K562 (cell line): ENCODE data around the gene IARS2. TPM values are rescaled to one million over a fixed set of nuclear protein-coding genes. Genes with fewer than 3 reads are reported as not detected.
A peak's percentile ranks its signal among the peaks of the same experiment; 100 is the strongest.

Source experiments
- ATAC-seq: fragments of 200-7000 bp; cut with Tn5 transposase; 3 replicates; pipeline ENCODE4 v1.9.1; 2020; ENCODE audit warnings: moderate library complexity
- BruUV-seq: library from RNA; stranded (reverse); fragments of 400-500 nt; replicated peaks from 2 replicates; lab custom pipeline; 2021; lab: Mats Ljungman, UMichigan
- CTCF ChIA-PET: fragments of 300-600 bp; formaldehyde crosslinking; extraction: SDS; loops from one replicate; lab custom pipeline; 2021; ENCODE audit warnings: low intra/inter-chr PET ratio; lab: Yijun Ruan, JAX
- POLR2A ChIA-PET: fragments of 300-600, 350-650 bp; sonication (Branson Sonifier 250); formaldehyde crosslinking; extraction: SDS; loops from one replicate; lab custom pipeline; 2021; ENCODE audit warnings: antibody characterized with exemption, inconsistent platforms; lab: Yijun Ruan, JAX
- DNase-seq, 4 experiments: peaks; one replicate each; pipeline versions ENCODE4 v3.0.0 to v3.0.0-alpha.2; 2011 to 2018; ENCODE audit warnings: low spot score in 3 of 4, mixed read lengths in 3 of 4; ENCODE audit errors: extremely low read depth in 1 of 4
- FAIRE-seq: peaks from 2 replicates; lab custom pipeline; 2011; peaks lifted over from hg19 to GRCh38; lab: Jason Lieb, UNC
- H2AFZ ChIP-seq: 2 replicates; pipeline ENCODE4 v1.6.0; 2011; ENCODE audit warnings: low read depth, low read length, control low read depth, inconsistent platforms
- H3K27ac ChIP-seq: fragments of 200-600 bp; 3 replicates; pipeline ENCODE4 v1.8.0; 2011; ENCODE audit warnings: low read depth, mild to moderate bottlenecking, control low read depth, inconsistent platforms, low read length, moderate library complexity, mixed read lengths; ENCODE audit errors: extremely low read depth
- H3K27me3 ChIP-seq, 2 experiments: fragments of 300-600 bp in 1 of 2; 2 replicates in 1 of 2; 3 replicates in 1 of 2; pipeline versions ENCODE4 v1.6.0 to v1.8.0; 2011; ENCODE audit warnings: inconsistent platforms in 2 of 2, low read length in 2 of 2, mild to moderate bottlenecking in 1 of 2, mixed read lengths in 1 of 2, moderate library complexity in 1 of 2; ENCODE audit not compliant: control insufficient read depth in 2 of 2, insufficient read depth in 2 of 2
- H3K36me3 ChIP-seq: fragments of 300-600 bp; 3 replicates; pipeline ENCODE4 v1.8.0; 2011; ENCODE audit warnings: mild to moderate bottlenecking, low read length, inconsistent platforms; ENCODE audit not compliant: control insufficient read depth, insufficient read depth
- H3K4me1 ChIP-seq, 2 experiments: fragments of 200-600 bp in 1 of 2; replicated peaks in 1 of 2; 2 replicates in 1 of 2; 3 replicates in 1 of 2; pipeline versions ENCODE4 v1.5.1 to v1.8.0; 2011; ENCODE audit warnings: inconsistent platforms in 2 of 2, low read length in 2 of 2, mild to moderate bottlenecking in 1 of 2, mixed read lengths in 1 of 2, moderate library complexity in 1 of 2; ENCODE audit not compliant: control insufficient read depth in 2 of 2, insufficient read depth in 2 of 2
- H3K4me2 ChIP-seq: 2 replicates; pipeline ENCODE4 v1.6.1; 2011; ENCODE audit warnings: low read length, control low read depth, inconsistent platforms, mixed read lengths; ENCODE audit not compliant: insufficient read depth
- H3K4me3 ChIP-seq: fragments of 200-600 bp; sonication (generic), shearing (Covaris generic); 2 replicates; pipeline ENCODE4 v1.5.1; 2016; ENCODE audit warnings: control low read depth, inconsistent platforms
- H3K79me2 ChIP-seq: fragments of 200-600 bp; 3 replicates; pipeline ENCODE4 v1.8.0; 2011; ENCODE audit warnings: low read length, inconsistent platforms; ENCODE audit not compliant: control insufficient read depth, insufficient read depth
- H3K9ac ChIP-seq, 2 experiments: 2 replicates each; pipeline versions ENCODE4 v1.6.0 to v1.6.1; 2011; ENCODE audit warnings: low read depth in 2 of 2, low read length in 2 of 2, control low read depth in 1 of 2, inconsistent platforms in 1 of 2, mild to moderate bottlenecking in 1 of 2, mixed read lengths in 1 of 2; ENCODE audit not compliant: insufficient read depth in 1 of 2
- H3K9me1 ChIP-seq: one replicate; pipeline ENCODE4 v1.6.0; 2011; ENCODE audit warnings: inconsistent platforms, mild to moderate bottlenecking, low read length, moderate library complexity; ENCODE audit not compliant: control insufficient read depth, insufficient read depth
- H3K9me3 ChIP-seq: replicated peaks from 2 replicates; pipeline ENCODE4 v1.5.1; 2011; ENCODE audit warnings: low read depth, low read length, inconsistent platforms; ENCODE audit not compliant: control insufficient read depth, insufficient read depth
- H4K20me1 ChIP-seq: replicated peaks from 2 replicates; pipeline ENCODE4 v1.6.1; 2011; ENCODE audit warnings: low read length, inconsistent platforms, mixed read lengths; ENCODE audit not compliant: control insufficient read depth, insufficient read depth
- ARHGAP35 ChIP-seq: fragments of 450-650 bp; IDR thresholded peaks from 2 replicates; pipeline ENCODE4 v1.6.1; 2018; ENCODE audit not compliant: partially characterized antibody
- CBX2 ChIP-seq: fragments of 200-600 bp; sonication (generic); IDR thresholded peaks from one replicate; pipeline ENCODE4 v1.6.1; 2012; ENCODE audit warnings: mild to moderate bottlenecking, low read length, inconsistent platforms; ENCODE audit not compliant: insufficient read depth, poor library complexity, severe bottlenecking
- CC2D1A ChIP-seq: fragments of 450-650 bp; IDR thresholded peaks from 2 replicates; pipeline ENCODE4 v1.6.1; 2017; ENCODE audit warnings: mild to moderate bottlenecking
- CGGBP1 ChIP-seq: fragments of 250-450 bp; sonication (Bioruptor Pico); IDR thresholded peaks from 2 replicates; pipeline ENCODE4 v1.9.0; 2021; ENCODE audit warnings: mild to moderate bottlenecking
- GTF2F1 ChIP-seq: IDR thresholded peaks from 2 replicates; pipeline ENCODE4 v1.6.1; 2011; ENCODE audit warnings: low read depth, low read length, improper control_type of control experiment
- KAT2B ChIP-seq: IDR thresholded peaks from one replicate; pipeline ENCODE4 v1.6.1; 2012; ENCODE audit warnings: low read depth, mild to moderate bottlenecking, control low read depth, inconsistent platforms, low read length, moderate library complexity
- LEF1 ChIP-seq: fragments of 450-650 bp; IDR thresholded peaks from 2 replicates; pipeline ENCODE4 v1.6.1; 2016; ENCODE audit warnings: mild to moderate bottlenecking
- MCM5 ChIP-seq: fragments of 450-650 bp; IDR thresholded peaks from 2 replicates; pipeline ENCODE4 v1.6.1; 2016; ENCODE audit warnings: low read depth
- PTBP1 ChIP-seq: fragments of 200-400 bp; formaldehyde crosslinking; IDR thresholded peaks from 2 replicates; pipeline ENCODE4 v1.6.1; 2017; ENCODE audit warnings: low read depth, low read length
- SETDB1 ChIP-seq: IDR thresholded peaks from one replicate; pipeline ENCODE4 v1.6.1; 2012; ENCODE audit warnings: low read length, control low read depth, inconsistent platforms
- SNRNP70 ChIP-seq: fragments of 200-400 bp; formaldehyde crosslinking; optimal IDR thresholded peaks from 2 replicates; pipeline ENCODE3; 2017; ENCODE audit warnings: low read depth, low read length
- SP1 ChIP-seq: sonication (generic); formaldehyde crosslinking; IDR thresholded peaks from 2 replicates; pipeline ENCODE4 v1.8.1; 2022; ENCODE audit warnings: mild to moderate bottlenecking, missing genetic modification reagents
- TRIM24 ChIP-seq, 2 experiments: fragments of 450-650 bp; IDR thresholded peaks; 2 replicates each; pipeline ENCODE4 v1.6.1; 2016
- ZBTB1 ChIP-seq: sonication (generic); formaldehyde crosslinking; IDR thresholded peaks from 2 replicates; pipeline ENCODE4 v1.8.1; 2023; ENCODE audit warnings: missing genetic modification reagents, low read depth, mild to moderate bottlenecking, borderline replicate concordance
- ZBTB49 ChIP-seq: sonication (generic); formaldehyde crosslinking; IDR thresholded peaks from 2 replicates; pipeline ENCODE4 v1.8.0; 2022; ENCODE audit warnings: missing genetic modification reagents, mild to moderate bottlenecking, borderline replicate concordance
- ZNF280A ChIP-seq: fragments of 450-650 bp; IDR thresholded peaks from 2 replicates; pipeline ENCODE4 v1.6.1; 2018; ENCODE audit warnings: mild to moderate bottlenecking, low read depth; ENCODE audit not compliant: partially characterized antibody
- ZNF695 ChIP-seq: fragments of 450-650 bp; formaldehyde crosslinking; IDR thresholded peaks from 2 replicates; pipeline ENCODE4 v1.4.0; 2020; ENCODE audit warnings: mild to moderate bottlenecking, moderate library complexity
- ZSCAN32 ChIP-seq: fragments of 450-650 bp; formaldehyde crosslinking; IDR thresholded peaks from 2 replicates; pipeline ENCODE4 v1.4.0; 2020; ENCODE audit warnings: mild to moderate bottlenecking, moderate library complexity
- WGBS: fragments of 100-300 bp; shearing (Covaris generic); methylation state at CpG from one replicate; pipeline ENCODE4 v1.1.6; 2016; ENCODE audit warnings: low coverage, mixed read lengths; ENCODE audit not compliant: insufficient coverage; ENCODE audit errors: missing lambda C conversion rate; 5-methylcytosine and 5-hydroxymethylcytosine counted together
- in situ Hi-C: fragments of 300-500 bp; cut with MboI; formaldehyde crosslinking; loops from 4 replicates; pipeline ENCODE4 v1.15.0; 2018; ENCODE audit warnings: inconsistent platforms, mixed read lengths
- intact Hi-C: fragments of 100-400 bp; cut with micrococcal nuclease; formaldehyde crosslinking; loops from 2 replicates; pipeline ENCODE4 v1.14.2; 2022
- polyA plus RNA-seq, 8 experiments: library from polyadenylated mRNA; depleted of rRNA in 4 of 8; stranded (reverse) in 5 of 8; unstranded in 3 of 8; fragments of >200 nt; fragmentation: Nextera tagmentation in 2 of 8; fragmentation: Illumina TruSeq in 1 of 8; extraction: Ambion mirVana in 2 of 8; extraction: Trizol in 1 of 8; gene quantifications; 2 replicates each; pipeline versions ENCODE4 v1.2.1 to v1.2.3, GENCODE V29; 2011 to 2014; ENCODE audit warnings: inconsistent platforms in 1 of 8, missing spikeins in 1 of 8
- total RNA-seq, 7 experiments: library from RNA; depleted of rRNA in 6 of 7; stranded (reverse); fragments of >200 nt in 6 of 7; fragmentation: Illumina TruSeq in 2 of 7; extraction: Trizol in 2 of 7; gene quantifications; 2 replicates each; pipeline versions ENCODE4 v1.2.1 to v1.2.3, GENCODE V29; 2011 to 2021; ENCODE audit warnings: low replicate concordance in 1 of 7

Gene IARS2
- total and polyA plus RNA-seq, 9 of the 15 experiments (the other 6 are each of a cell fraction or from before 2014, with no cell fraction given) = 39.6 to 127 (median 93.8) TPM

- intact Hi-C loops = loop anchor here (1.0 to 5.0 kb wide), 5 partner anchors 44 to 253 kb away; partner anchors contain the start of genes EPRS1 and SLC30A10
- ATAC-seq (peak; percentile 79), FAIRE-seq (peak; percentile 96), DNase-seq (peak; percentile 90 to 98 (median 91))
- Histone ChIP-seq H3K4me2 (peak within 1 kb of the TSS; percentile 92), H3K4me1 (peaks cover 9 to 18% of the 10 kb centered on the region in 2 experiments; a peak in 4 of 5 replicates), H3K4me3 (peak within 1 kb of the TSS; percentile 50), H3K9ac (peak within 1 kb of the TSS; percentile 61 to 82), H3K79me2 (peaks cover 37% of the 10 kb centered on the region), H3K36me3 (peaks cover 6% of the 10 kb centered on the region; the same call in 2 of the 3 replicates), H3K9me3 (no peaks in the 10 kb centered on the region), H3K27me3 (no peaks in the 10 kb centered on the region), H4K20me1 (no peaks in the 10 kb centered on the region), H2AFZ (peak within 1 kb of the TSS; percentile 89), H3K9me1 (no peaks in the 10 kb centered on the region), H3K27ac (peak within 1 kb of the TSS; percentile 13; the same call in 2 of the 3 replicates)
- POLR2A ChIA-PET = interaction anchor here (0.5 to 1.2 kb wide), 12 partner anchors 10 to 545 kb away, joined by 3 to 5 read pairs (median 3); partner anchors contain the start of gene RAB3GAP2
- WGBS = under 1% methylated on average over 34 of the region's 35 CpGs
- CTCF ChIA-PET = no interaction called here
- in situ Hi-C loops = no loop called here
- BruUV-seq = no TSS peak
- TF ChIP-seq MCM5 (no peak), ZSCAN32 (CRISPR knock-in tag) (no peak), ZNF280A (no peak), ZBTB49 (no peak), LEF1 (peak; percentile 25; the same call in 1 of the 2 replicates), ZNF695 (CRISPR knock-in tag) (no peak), SETDB1 (no peak), ZBTB1 (CRISPR knock-in tag) (no peak), TRIM24 (IDR thresholded peaks at IDR 0.05) (0 out of 4 replicates have a peak, but pooled peaks of 1 of the 2 experiments have one; percentile 4), CC2D1A (no peak), ARHGAP35 (no peak), SNRNP70 (no peak), PTBP1 (no peak), KAT2B (no peak), CBX2 (no peak), GTF2F1 (no peak), CGGBP1 (CRISPR knock-in tag) (no peak), SP1 (CRISPR knock-in tag) (peak; percentile 99)
Observed at GRCh38 chr1:220089650-220090556, 4.0 kb upstream of the IARS2 start, which contains the start of gene BPNT1. Gene BPNT1, minus strand, starts transcription at chr1:220089788. Its CDS starts 9,942 bp downstream, at chr1:220079846.
